ENCODE data around the gene TNK1. TPM values are rescaled to one million over a fixed set of nuclear protein-coding genes. Genes with fewer than 3 reads are reported as not detected.

TNK1 gene
- total and polyA plus RNA-seq, 10 donors: 4.2 to 16.2 (median 6.6) TPM

GRCh38 chr17:7393613-7394451, 12.9 kb downstream of the TNK1 start:
- Histone ChIP-seq H3K36me3 (peaks cover 0 to 44% (median 22%) of the 10 kb centered on the region in 6 donors), H3K27me3 (replicated peaks in 1 of 7) (no peaks in the 10 kb centered on the region), H3K4me1 (peaks cover 7 to 60% (median 42%) of the 10 kb centered on the region in 6 donors), H3K27ac (peak overlapping the region; percentile 66 to 98 (median 94)), H3K9me3 (no peaks in the 10 kb centered on the region), H3K4me3 (peak overlapping the region; percentile 77 to 94 (median 81))
- intact Hi-C loops (cut with DNase I; ENCODE audit: low total_unique reads): no loop called here
- WGBS, 5 donors: 3 to 13% (median 7%) methylated on average over 29 to 48 of the region's 48 CpGs
- DNase-seq: peak; percentile 84
- TF ChIP-seq CTCF (IDR thresholded peaks at IDR 0.05 in 8 of 11, conservative IDR thresholded peaks at IDR 0.05 in 3 of 11): no peak
- TF ChIP-seq POLR2AphosphoS5 (IDR thresholded peaks at IDR 0.05): no peak
- TF ChIP-seq POLR2A (IDR thresholded peaks at IDR 0.05): no peak

- H3K4me1 ChIP-seq: peaks cover 7 to 55% (median 42%) of the 10 kb centered on the region in 6 donors
- H3K36me3 ChIP-seq: peaks cover 0 to 36% (median 14%) of the 10 kb centered on the region in 6 donors
- intact Hi-C loops (cut with DNase I; ENCODE audit: low total_unique reads): no loop called here
- H3K27me3 ChIP-seq (replicated peaks in 1 of 7): no peaks in the 10 kb centered on the region
- no peaks in the 10 kb centered on the region for H3K9me3 ChIP-seq
- H3K4me3 ChIP-seq: peak within 1 kb of the TSS; percentile 77 to 94 (median 81)
- TF ChIP-seq POLR2A (IDR thresholded peaks at IDR 0.05) (peak in 2 of 3 donors; percentile 69 to 84), POLR2AphosphoS5 (IDR thresholded peaks at IDR 0.05) (peak; percentile 96 to 97 (median 96)), CTCF (IDR thresholded peaks at IDR 0.05 in 8 of 11, conservative IDR thresholded peaks at IDR 0.05 in 3 of 11) (peak in 7 of 11 experiments; percentile 16 to 74 (median 52))
- peak within 1 kb of the TSS; percentile 66 to 98 (median 94) for H3K27ac ChIP-seq
- peak; percentile 97 for DNase-seq
- 0 to 3% (median 1%) methylated on average over 18 to 71 of the region's 71 CpGs for WGBS, 5 donors
These were observed 13.7 kb downstream of the TNK1 start, which contains the start of gene PLSCR3 for GRCh38 chr17:7394452-7395191. Gene PLSCR3 (minus strand): TSS chr17:7394525. CDS start chr17:7394110, 415 bp downstream.

- H3K36me3 ChIP-seq: peaks cover 0 to 21% (median under 1%) of the 10 kb centered on the region in 6 donors
- TF ChIP-seq POLR2A (IDR thresholded peaks at IDR 0.05) (no peak), CTCF (IDR thresholded peaks at IDR 0.05 in 8 of 11, conservative IDR thresholded peaks at IDR 0.05 in 3 of 11) (no peak), POLR2AphosphoS5 (IDR thresholded peaks at IDR 0.05) (no peak)
These were observed 15.3 kb downstream of the TNK1 start for GRCh38 chr17:7396147-7396546.

More at GRCh38 chr17:7396147-7396546, 15.3 kb downstream of the TNK1 start:
- Histone ChIP-seq H3K27me3 (replicated peaks in 1 of 7) (no peaks in the 10 kb centered on the region), H3K4me1 (peaks cover 7 to 40% (median 34%) of the 10 kb centered on the region in 6 donors), H3K27ac (no peak overlapping the region), H3K4me3 (no peak overlapping the region), H3K9me3 (no peaks in the 10 kb centered on the region)
- no peak for DNase-seq
- intact Hi-C loops (cut with DNase I; ENCODE audit: low total_unique reads): no loop called here
- 89 to 94% (median 92%) methylated on average over 4 of the region's 4 CpGs for WGBS, 5 donors
